Prostate gland (tissue), 2 donors: ENCODE results near the gene MCC. TPM values are rescaled to one million over a fixed set of nuclear protein-coding genes. Genes with fewer than 3 reads are reported as not detected.

Experiments
- DNase-seq: peaks from one replicate; pipeline ENCODE4 v3.0.0-alpha.2; 2019; ENCODE audit warnings: low spot score
- H3K27ac ChIP-seq, 2 donors: fragments of 200-600 bp; sonication (generic); 2 replicates each; pipeline ENCODE4 v1.5.1; 2017 to 2019
- H3K27me3 ChIP-seq: fragments of 200-600 bp; sonication (generic); replicated peaks from 2 replicates; pipeline ENCODE4 v1.5.1; 2019; ENCODE audit not compliant: insufficient read depth
- H3K36me3 ChIP-seq, 2 donors: fragments of 200-600 bp; sonication (generic); 1 replicate in 1 of 2; 2 replicates in 1 of 2; pipeline versions ENCODE4 v1.5.1 to v1.8.1; 2017 to 2019
- H3K4me1 ChIP-seq: fragments of 200-600 bp; sonication (generic); replicated peaks from 2 replicates; pipeline ENCODE4 v1.5.1; 2019
- H3K4me3 ChIP-seq, 2 donors: fragments of 200-600 bp; sonication (generic); 2 replicates each; pipeline ENCODE4 v1.5.1; 2017 to 2019
- H3K9me3 ChIP-seq: fragments of 200-600 bp; sonication (generic); 2 replicates; pipeline ENCODE4 v1.5.1; 2017
- POLR2A ChIP-seq: fragments of 450-650 bp; IDR thresholded peaks from one replicate; pipeline ENCODE4 v1.6.1; 2016; ENCODE audit warnings: antibody characterized with exemption, mild to moderate bottlenecking
- POLR2AphosphoS5 ChIP-seq: sonication (generic); formaldehyde crosslinking; IDR thresholded peaks from one replicate; pipeline ENCODE4 v1.6.1; 2017; ENCODE audit warnings: antibody characterized with exemption
- WGBS: methylation state at CpG from one replicate; pipeline ENCODE4 v1.1.5; 2018; 5-methylcytosine and 5-hydroxymethylcytosine counted together
- intact Hi-C: fragments of 100-400 bp; cut with DNase I; formaldehyde crosslinking; loops from one replicate; pipeline ENCODE4 v1.14.2; 2022
- total RNA-seq, 2 donors: library from RNA; depleted of rRNA; stranded (reverse); fragments of >200 nt; gene quantifications; one replicate each; pipeline ENCODE4 v1.1.0, GENCODE V29; 2016
- TF ChIP-seq, protein P1 (sequence below), 4 experiments: fragments of 200-600 bp in 2 of 4; fragments of 450-650 bp in 2 of 4; sonication (generic) in 2 of 4; IDR thresholded peaks; 1 replicate in 3 of 4; 2 replicates in 1 of 4; pipeline ENCODE4 v1.5.1; 2016 to 2019; ENCODE audit warnings: antibody characterized with exemption in 4 of 4, mild to moderate bottlenecking in 2 of 4, moderate library complexity in 2 of 4

The MCC gene
- total RNA-seq, 2 donors from 2014 or later, result 41.5 to 54.1 TPM

- Histone ChIP-seq H3K4me3 (peak overlapping the region; percentile 64 to 69), H3K27ac (peak overlapping the region; percentile 83 to 84), H3K36me3 (no peaks in the 10 kb centered on the region), H3K27me3 (no peaks in the 10 kb centered on the region), H3K4me1 (no peaks in the 10 kb centered on the region), H3K9me3 (no peaks in the 10 kb centered on the region)
- TF ChIP-seq, protein P1, sequence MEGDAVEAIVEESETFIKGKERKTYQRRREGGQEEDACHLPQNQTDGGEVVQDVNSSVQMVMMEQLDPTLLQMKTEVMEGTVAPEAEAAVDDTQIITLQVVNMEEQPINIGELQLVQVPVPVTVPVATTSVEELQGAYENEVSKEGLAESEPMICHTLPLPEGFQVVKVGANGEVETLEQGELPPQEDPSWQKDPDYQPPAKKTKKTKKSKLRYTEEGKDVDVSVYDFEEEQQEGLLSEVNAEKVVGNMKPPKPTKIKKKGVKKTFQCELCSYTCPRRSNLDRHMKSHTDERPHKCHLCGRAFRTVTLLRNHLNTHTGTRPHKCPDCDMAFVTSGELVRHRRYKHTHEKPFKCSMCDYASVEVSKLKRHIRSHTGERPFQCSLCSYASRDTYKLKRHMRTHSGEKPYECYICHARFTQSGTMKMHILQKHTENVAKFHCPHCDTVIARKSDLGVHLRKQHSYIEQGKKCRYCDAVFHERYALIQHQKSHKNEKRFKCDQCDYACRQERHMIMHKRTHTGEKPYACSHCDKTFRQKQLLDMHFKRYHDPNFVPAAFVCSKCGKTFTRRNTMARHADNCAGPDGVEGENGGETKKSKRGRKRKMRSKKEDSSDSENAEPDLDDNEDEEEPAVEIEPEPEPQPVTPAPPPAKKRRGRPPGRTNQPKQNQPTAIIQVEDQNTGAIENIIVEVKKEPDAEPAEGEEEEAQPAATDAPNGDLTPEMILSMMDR (IDR thresholded peaks at IDR 0.05), result peak; percentile 8 to 30 (median 15)
- TF ChIP-seq POLR2A, result peak; percentile 89
- TF ChIP-seq POLR2AphosphoS5, result peak; percentile 92
- peak; percentile 86 for DNase-seq
- under 1% methylated on average over 60 of the region's 60 CpGs for WGBS
- intact Hi-C loops, result loop anchor here (5.0 to 10.0 kb wide), 2 partner anchors 122 to 250 kb away; no protein-coding TSS in a partner anchor
Observed at GRCh38 chr5:113294311-113295110, 193.7 kb downstream of the MCC start.

- H3K9me3 ChIP-seq, result no peaks in the 10 kb centered on the region
- peak overlapping the region; percentile 64 to 69 for H3K4me3 ChIP-seq
- intact Hi-C loops, result loop anchor here (5.0 to 10.0 kb wide), 2 partner anchors 122 to 249 kb away; no protein-coding TSS in a partner anchor
- no peaks in the 10 kb centered on the region for H3K4me1 ChIP-seq
- H3K27me3 ChIP-seq, result no peaks in the 10 kb centered on the region
- H3K36me3 ChIP-seq, result no peaks in the 10 kb centered on the region
- TF ChIP-seq, protein P1 (IDR thresholded peaks at IDR 0.05), result no peak
- TF ChIP-seq POLR2AphosphoS5, result no peak
- TF ChIP-seq POLR2A, result no peak
- H3K27ac ChIP-seq, result peak overlapping the region; percentile 83 to 84
- WGBS, result 1% methylated on average over 11 of the region's 11 CpGs
- peak; percentile 4 for DNase-seq
Observed at GRCh38 chr5:113293975-113294310, 194.3 kb downstream of the MCC start.

- no peaks in the 10 kb centered on the region for H3K27me3 ChIP-seq
- 3% methylated on average over 23 of the region's 23 CpGs for WGBS
- H3K4me1 ChIP-seq, result no peaks in the 10 kb centered on the region
- H3K36me3 ChIP-seq, result no peaks in the 10 kb centered on the region
- TF ChIP-seq, protein P1 (IDR thresholded peaks at IDR 0.05), result no peak
- TF ChIP-seq POLR2AphosphoS5 (no peak), POLR2A (no peak)
- H3K4me3 ChIP-seq, result peak overlapping the region; percentile 64 to 69
- peak overlapping the region; percentile 83 to 84 for H3K27ac ChIP-seq
- no peaks in the 10 kb centered on the region for H3K9me3 ChIP-seq
- intact Hi-C loops, result loop anchor here (5.0 to 10.0 kb wide), 2 partner anchors 121 to 249 kb away; no protein-coding TSS in a partner anchor
- DNase-seq, result peak; percentile 6
Observed at GRCh38 chr5:113293068-113293974, 194.9 kb downstream of the MCC start.

DNA sequence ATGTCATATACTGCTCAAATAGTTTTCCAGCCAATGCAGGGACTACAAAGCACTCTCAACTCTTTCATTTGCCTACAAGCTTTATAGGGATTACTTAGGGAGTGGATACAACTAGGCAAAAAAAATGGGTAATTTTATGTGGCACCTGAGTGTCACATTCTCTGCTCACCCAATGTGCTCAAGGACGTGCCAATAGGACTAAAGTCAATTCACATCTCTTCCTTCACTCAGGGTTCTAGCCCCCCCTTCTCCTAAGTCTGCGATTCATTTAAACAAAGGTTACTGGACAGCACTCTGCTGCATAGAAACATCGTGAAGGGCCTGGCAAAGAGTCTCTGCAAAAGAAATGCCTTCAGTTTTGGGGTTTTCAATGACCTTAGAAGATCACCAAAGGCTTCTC is 195.8 kb downstream of the MCC start:
- Histone ChIP-seq H3K9me3 (no peaks in the 10 kb centered on the region), H3K27me3 (no peaks in the 10 kb centered on the region), H3K27ac (no peak overlapping the region), H3K36me3 (no peaks in the 10 kb centered on the region), H3K4me1 (no peaks in the 10 kb centered on the region), H3K4me3 (peak overlapping the region; percentile 64 to 69)
- WGBS, result 14% methylated on average over 3 of the region's 3 CpGs
- intact Hi-C loops, result loop anchor here (5.0 to 10.0 kb wide), 2 partner anchors 120 to 248 kb away; no protein-coding TSS in a partner anchor
- no peak for DNase-seq
- TF ChIP-seq, protein P1 (IDR thresholded peaks at IDR 0.05), result no peak
- TF ChIP-seq POLR2AphosphoS5, result no peak
- TF ChIP-seq POLR2A, result no peak
